Measurements from ENCODE around the gene CDK5RAP2. TPM values are rescaled to one million over a fixed set of nuclear protein-coding genes. Genes with fewer than 3 reads are reported as not detected.

CDK5RAP2 gene
- total and polyA plus RNA-seq, 2 experiments from 2014 or later = 52.6 to 77.0 TPM

DNA sequence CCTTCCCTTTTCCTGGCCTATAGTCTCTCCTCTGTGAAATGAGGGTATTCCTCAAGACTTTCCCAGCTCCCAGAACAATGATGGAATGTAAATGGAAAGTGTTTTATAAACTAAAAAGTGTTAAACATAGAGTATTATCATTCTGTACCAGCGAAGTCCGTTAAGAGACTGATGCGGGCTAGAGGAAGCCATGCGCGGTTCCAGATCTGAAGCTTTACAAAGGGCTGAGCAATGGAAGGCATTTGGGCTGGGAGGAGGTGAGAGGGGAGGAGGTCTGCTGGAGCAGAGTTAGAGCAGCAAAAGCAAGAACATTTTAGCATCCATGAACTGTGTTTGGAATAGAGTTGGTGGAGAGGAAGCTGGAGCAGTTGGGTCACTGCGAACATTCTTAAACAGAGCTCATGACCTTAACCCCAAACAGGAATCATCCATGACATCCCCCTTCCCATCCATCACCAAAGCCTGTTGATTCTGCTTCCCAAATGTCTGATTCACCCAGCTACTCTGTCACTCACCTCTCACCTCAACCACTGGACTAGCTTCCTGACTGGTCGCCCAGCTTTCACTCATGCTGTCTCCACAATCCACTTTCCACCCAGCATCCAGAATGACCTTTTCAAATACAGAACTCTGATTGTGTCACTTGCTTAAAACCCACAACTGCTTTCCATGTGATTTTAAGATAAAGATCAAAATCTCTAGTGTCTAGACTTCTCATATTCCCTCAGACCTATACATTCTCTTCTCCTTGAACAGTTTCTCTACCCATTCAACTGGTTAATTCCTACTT is 37.1 kb downstream of the CDK5RAP2 start:
- no peaks in the 10 kb centered on the region for H3K27me3 ChIP-seq (replicated peaks; ENCODE audit: insufficient read depth)
- no peak overlapping the region for H3K4me2 ChIP-seq (ENCODE audit: unreplicated experiment)
- 94 to 97% methylated on average over 7 of the region's 7 CpGs for WGBS, 2 experiments (ENCODE audit: low coverage in 1 of 2, low lambda C conversion rate in 2 of 2, missing lambda C conversion rate in 2 of 2)
- H3K36me3 ChIP-seq (ENCODE audit: low read depth) = peaks cover 7% of the 10 kb centered on the region; the same call in 1 of the 2 replicates
- H3K9me3 ChIP-seq (ENCODE audit: low read depth) = no peaks in the 10 kb centered on the region
- H4K20me1 ChIP-seq (ENCODE audit: insufficient read depth) = no peaks in the 10 kb centered on the region
- DNase-seq = no peak
- H2AFZ ChIP-seq = no peak overlapping the region
- H3K4me3 ChIP-seq = no peak overlapping the region
- no peaks in the 10 kb centered on the region for H3K4me1 ChIP-seq (ENCODE audit: insufficient read depth)
- H3K79me2 ChIP-seq (ENCODE audit: insufficient read depth) = no peaks in the 10 kb centered on the region
- H3K9ac ChIP-seq = no peak overlapping the region
- H3F3A ChIP-seq (ENCODE audit: insufficient read depth) = no peaks in the 10 kb centered on the region
- in situ Hi-C loops (cut with MboI) = no loop called here
- no peaks in the 10 kb centered on the region for H3K9me2 ChIP-seq (ENCODE audit: insufficient read depth)
- no peak overlapping the region for H3K27ac ChIP-seq
- TF ChIP-seq EZH2phosphoT487 (IDR thresholded peaks at IDR 0.05; ENCODE audit: insufficient read depth, low read depth) = no peak
- TF ChIP-seq EZH2 (IDR thresholded peaks at IDR 0.05; ENCODE audit: insufficient read depth, poor library complexity, severe bottlenecking) = no peak

DNA sequence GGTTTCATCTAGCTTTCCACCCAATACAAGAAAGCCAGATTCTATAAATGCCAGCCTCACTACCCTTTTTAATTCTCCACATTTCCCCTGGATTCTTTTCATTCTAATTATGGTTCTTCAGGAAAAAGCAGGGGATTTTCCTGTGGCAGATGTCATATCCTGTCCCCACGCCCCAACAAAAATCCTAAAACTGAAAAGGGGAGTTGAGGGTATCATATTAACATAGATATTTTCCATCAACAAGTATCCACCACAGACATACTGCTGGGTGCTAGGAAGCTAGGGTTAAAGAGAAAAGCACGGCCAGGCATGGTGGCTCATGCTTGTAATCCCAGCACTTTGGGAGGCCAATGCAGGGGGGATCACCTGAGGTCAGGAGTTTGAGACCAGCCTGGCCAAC is 38.0 kb downstream of the CDK5RAP2 start:
- Histone ChIP-seq H3K4me2 (ENCODE audit: unreplicated experiment) (no peak overlapping the region), H3K9ac (no peak overlapping the region), H4K20me1 (ENCODE audit: insufficient read depth) (no peaks in the 10 kb centered on the region), H3K9me2 (ENCODE audit: insufficient read depth) (no peaks in the 10 kb centered on the region), H3K36me3 (ENCODE audit: low read depth) (peaks cover 7% of the 10 kb centered on the region; the same call in 1 of the 2 replicates), H3K4me3 (no peak overlapping the region), H3K4me1 (ENCODE audit: insufficient read depth) (no peaks in the 10 kb centered on the region), H3K27me3 (replicated peaks; ENCODE audit: insufficient read depth) (no peaks in the 10 kb centered on the region), H2AFZ (no peak overlapping the region), H3K79me2 (ENCODE audit: insufficient read depth) (no peaks in the 10 kb centered on the region), H3K9me3 (ENCODE audit: low read depth) (no peaks in the 10 kb centered on the region), H3K27ac (no peak overlapping the region), H3F3A (ENCODE audit: insufficient read depth) (no peaks in the 10 kb centered on the region)
- DNase-seq = no peak
- in situ Hi-C loops (cut with MboI) = no loop called here
- WGBS, 2 experiments (ENCODE audit: low coverage in 1 of 2, low lambda C conversion rate in 2 of 2, missing lambda C conversion rate in 2 of 2) = 74 to 84% methylated on average over 2 of the region's 2 CpGs
- TF ChIP-seq EZH2phosphoT487 (IDR thresholded peaks at IDR 0.05; ENCODE audit: insufficient read depth, low read depth) = no peak
- TF ChIP-seq EZH2 (IDR thresholded peaks at IDR 0.05; ENCODE audit: insufficient read depth, poor library complexity, severe bottlenecking) = no peak

DNA sequence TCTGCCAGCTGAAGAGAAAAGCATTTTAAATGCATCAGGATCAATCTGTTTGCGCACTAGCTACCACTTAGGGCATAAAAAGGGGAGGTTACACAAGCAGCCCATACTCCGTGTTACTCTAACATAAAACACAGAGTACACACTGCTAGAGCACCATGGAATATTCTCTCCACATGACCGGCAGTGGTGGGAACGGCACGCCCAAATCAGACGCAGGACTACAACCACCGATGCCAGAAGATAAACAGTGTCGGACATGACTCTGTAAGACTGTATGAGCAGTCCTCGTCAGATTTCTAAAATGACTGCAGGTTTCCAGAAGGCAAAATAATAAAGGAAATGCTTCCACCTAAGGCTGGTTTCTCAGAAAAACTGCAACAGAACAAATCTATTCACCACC is 40.0 kb downstream of the CDK5RAP2 start:
- no peaks in the 10 kb centered on the region for H3K9me3 ChIP-seq (ENCODE audit: low read depth)
- WGBS, 2 experiments (ENCODE audit: low coverage in 1 of 2, low lambda C conversion rate in 2 of 2, missing lambda C conversion rate in 2 of 2) = 93 to 97% methylated on average over 9 of the region's 9 CpGs
- H3K27ac ChIP-seq = no peak overlapping the region
- no peak overlapping the region for H2AFZ ChIP-seq
- no peak for DNase-seq
- H3K79me2 ChIP-seq (ENCODE audit: insufficient read depth) = no peaks in the 10 kb centered on the region
- no peaks in the 10 kb centered on the region for H3K4me1 ChIP-seq (ENCODE audit: insufficient read depth)
- no peaks in the 10 kb centered on the region for H3F3A ChIP-seq (ENCODE audit: insufficient read depth)
- H3K4me3 ChIP-seq = no peak overlapping the region
- H3K27me3 ChIP-seq (replicated peaks; ENCODE audit: insufficient read depth) = no peaks in the 10 kb centered on the region
- no peaks in the 10 kb centered on the region for H3K9me2 ChIP-seq (ENCODE audit: insufficient read depth)
- no peaks in the 10 kb centered on the region for H4K20me1 ChIP-seq (ENCODE audit: insufficient read depth)
- H3K4me2 ChIP-seq (ENCODE audit: unreplicated experiment) = no peak overlapping the region
- no peak for TF ChIP-seq EZH2 (IDR thresholded peaks at IDR 0.05; ENCODE audit: insufficient read depth, poor library complexity, severe bottlenecking)
- TF ChIP-seq EZH2phosphoT487 (IDR thresholded peaks at IDR 0.05; ENCODE audit: insufficient read depth, low read depth) = no peak
- peaks cover 11% of the 10 kb centered on the region for H3K36me3 ChIP-seq (ENCODE audit: low read depth)
- in situ Hi-C loops (cut with MboI) = loop anchor here (10.0 kb wide), 1 partner anchor 55 kb away; no protein-coding TSS in a partner anchor
- H3K9ac ChIP-seq = no peak overlapping the region

DNA sequence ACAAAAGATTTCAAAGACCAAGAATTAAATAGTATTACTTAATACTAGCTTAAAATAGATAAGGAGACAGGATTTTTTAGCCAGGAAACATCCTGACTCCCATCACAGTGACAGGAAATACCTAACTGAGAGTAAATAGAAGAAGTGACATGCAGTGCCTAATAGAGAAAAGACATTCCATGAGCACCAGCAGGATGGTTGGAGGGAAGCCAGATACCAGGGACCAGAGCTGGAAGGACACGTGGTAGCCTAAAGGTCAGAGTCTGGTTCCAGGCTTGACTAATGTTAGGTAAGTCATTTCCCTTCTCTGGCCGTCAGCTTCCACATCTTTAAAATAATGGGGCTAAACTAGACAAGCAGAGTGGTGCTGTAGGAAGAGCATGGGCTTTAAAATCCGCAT is 41.6 kb downstream of the CDK5RAP2 start:
- no peaks in the 10 kb centered on the region for H3K9me2 ChIP-seq (ENCODE audit: insufficient read depth)
- no peak overlapping the region for H3K27ac ChIP-seq
- no peak overlapping the region for H3K4me3 ChIP-seq
- no peak for DNase-seq
- H2AFZ ChIP-seq = no peak overlapping the region
- no peak overlapping the region for H3K4me2 ChIP-seq (ENCODE audit: unreplicated experiment)
- H3K79me2 ChIP-seq (ENCODE audit: insufficient read depth) = no peaks in the 10 kb centered on the region
- H4K20me1 ChIP-seq (ENCODE audit: insufficient read depth) = no peaks in the 10 kb centered on the region
- in situ Hi-C loops (cut with MboI) = loop anchor here (10.0 kb wide), 1 partner anchor 56 kb away; no protein-coding TSS in a partner anchor
- no peaks in the 10 kb centered on the region for H3K4me1 ChIP-seq (ENCODE audit: insufficient read depth)
- 80 to 84% methylated on average over 3 of the region's 3 CpGs for WGBS, 2 experiments (ENCODE audit: low coverage in 1 of 2, low lambda C conversion rate in 2 of 2, missing lambda C conversion rate in 2 of 2)
- H3K36me3 ChIP-seq (ENCODE audit: low read depth) = peaks cover 11% of the 10 kb centered on the region
- TF ChIP-seq EZH2phosphoT487 (IDR thresholded peaks at IDR 0.05; ENCODE audit: insufficient read depth, low read depth) = no peak
- TF ChIP-seq EZH2 (IDR thresholded peaks at IDR 0.05; ENCODE audit: insufficient read depth, poor library complexity, severe bottlenecking) = no peak
- H3F3A ChIP-seq (ENCODE audit: insufficient read depth) = no peaks in the 10 kb centered on the region
- no peaks in the 10 kb centered on the region for H3K27me3 ChIP-seq (replicated peaks; ENCODE audit: insufficient read depth)
- H3K9ac ChIP-seq = no peak overlapping the region
- H3K9me3 ChIP-seq (ENCODE audit: low read depth) = no peaks in the 10 kb centered on the region
